HK-2 (cell line): ENCODE data around the gene WIF1.

Experiments used
- DNase-seq: peaks from one replicate; pipeline ENCODE4 v3.0.0-alpha.2; 2018; ENCODE audit not compliant: unreplicated experiment

Gene WIF1

DNA sequence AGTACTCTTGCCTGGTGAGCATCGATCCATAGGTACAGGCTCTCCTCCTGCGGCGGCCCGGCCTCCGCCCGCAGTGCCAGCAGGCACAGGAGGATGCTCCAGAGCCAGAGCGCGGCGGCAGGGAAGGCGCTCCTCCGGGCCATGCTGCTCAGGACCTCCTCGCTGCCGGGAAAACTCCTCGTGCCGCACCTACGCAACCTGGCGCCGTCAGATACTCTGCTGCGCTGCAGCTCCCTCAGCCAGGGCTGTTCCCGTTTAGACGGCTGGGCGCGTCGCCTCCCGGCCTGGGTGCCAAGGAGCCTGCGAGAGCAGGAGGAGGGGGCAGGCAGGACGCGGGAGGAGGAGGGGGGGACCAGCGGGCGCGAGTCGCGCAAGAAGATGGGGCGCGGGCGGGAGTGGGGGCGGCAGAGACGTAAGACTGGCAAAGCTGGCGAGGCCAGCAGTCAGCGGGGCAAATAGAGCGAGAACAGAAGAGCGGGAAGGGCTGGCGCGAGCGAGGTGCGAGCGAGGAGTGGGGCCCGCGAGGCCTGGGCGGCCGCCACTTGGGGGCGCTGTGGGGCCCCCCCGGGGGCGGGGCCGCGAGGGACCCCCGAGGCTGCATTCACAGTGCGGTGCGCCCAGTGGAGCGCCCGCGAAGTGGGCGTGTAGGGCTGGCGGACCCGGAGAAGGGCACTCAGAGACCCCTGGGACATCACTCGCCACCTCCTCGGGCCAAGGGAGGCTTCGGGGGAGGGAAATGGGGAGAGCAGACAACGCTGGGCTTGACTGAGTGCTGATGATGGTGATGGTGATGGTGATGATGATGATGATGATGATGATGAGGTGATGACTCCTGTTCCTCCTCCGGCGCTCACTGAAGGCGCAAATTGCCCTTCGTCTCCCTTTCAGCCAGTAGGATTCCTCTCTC is at the start of gene WIF1:
TSS of gene WIF1 (minus strand) at position 257 of the 907 bp plus-strand sequence. CDS start at position 143, 114 bp downstream.
- peak; percentile 12 for DNase-seq

DNA sequence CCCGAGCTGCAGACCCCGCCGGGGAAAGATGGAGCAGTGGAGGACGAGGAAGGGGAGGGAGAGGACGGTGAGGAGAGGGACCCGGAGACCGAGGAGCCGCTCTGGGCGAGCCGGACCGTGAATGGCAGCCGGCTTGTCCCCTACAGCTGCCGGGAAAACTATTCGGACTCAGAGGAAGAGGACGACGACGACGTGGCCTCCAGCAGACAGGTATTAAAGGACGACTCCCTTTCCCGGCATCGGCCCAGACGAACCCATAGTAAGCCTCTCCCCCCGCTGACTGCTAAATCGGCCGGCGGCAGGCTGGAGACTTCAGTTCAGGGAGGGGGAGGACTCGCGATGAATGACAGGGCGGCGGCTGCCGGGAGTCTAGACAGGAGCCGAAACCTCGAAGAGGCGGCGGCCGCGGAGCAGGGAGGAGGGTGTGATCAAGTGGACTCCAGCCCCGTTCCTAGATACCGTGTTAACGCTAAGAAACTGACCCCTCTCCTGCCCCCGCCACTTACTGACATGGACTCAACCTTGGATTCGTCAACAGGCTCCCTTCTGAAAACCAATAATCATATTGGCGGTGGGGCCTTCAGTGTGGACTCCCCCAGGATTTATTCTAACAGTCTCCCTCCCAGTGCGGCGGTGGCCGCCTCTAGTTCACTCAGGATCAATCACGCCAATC is 49.2 kb upstream of the WIF1 start:
- peak; percentile 68 for DNase-seq

DNA sequence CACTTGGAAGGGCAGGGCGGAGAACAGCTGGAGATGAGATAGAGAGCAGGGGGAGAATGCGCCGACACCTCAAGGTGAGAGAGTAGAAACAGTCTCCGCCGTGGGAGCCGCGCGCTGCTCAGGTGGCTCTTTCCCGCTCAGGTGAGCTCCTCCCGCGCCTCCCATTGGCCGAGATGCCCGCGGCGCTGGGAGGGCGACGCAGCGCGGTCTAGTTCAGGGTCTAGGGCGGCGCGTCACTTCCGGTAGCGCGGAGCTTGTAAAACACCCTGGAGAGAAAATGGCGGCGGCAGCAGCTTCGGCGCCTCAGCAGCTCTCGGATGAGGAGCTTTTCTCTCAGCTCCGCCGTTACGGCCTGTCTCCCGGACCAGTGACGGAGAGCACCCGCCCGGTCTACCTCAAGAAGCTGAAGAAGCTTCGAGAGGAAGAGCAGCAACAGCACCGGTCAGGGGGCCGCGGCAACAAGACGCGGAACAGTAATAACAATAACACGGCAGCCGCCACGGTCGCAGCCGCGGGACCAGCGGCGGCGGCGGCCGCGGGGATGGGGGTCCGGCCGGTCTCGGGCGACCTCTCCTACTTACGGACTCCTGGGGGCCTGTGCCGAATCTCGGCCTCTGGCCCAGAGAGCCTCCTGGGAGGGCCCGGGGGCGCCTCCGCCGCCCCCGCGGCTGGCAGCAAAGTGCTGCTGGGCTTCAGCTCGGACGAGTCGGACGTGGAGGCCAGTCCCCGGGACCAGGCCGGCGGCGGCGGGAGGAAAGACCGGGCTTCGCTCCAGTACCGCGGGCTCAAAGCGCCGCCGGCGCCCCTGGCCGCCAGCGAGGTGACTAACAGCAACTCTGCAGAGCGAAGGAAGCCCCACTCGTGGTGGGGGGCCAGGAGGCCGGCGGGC is 48.5 kb upstream of the WIF1 start, which contains the start of gene LEMD3:
TSS of gene LEMD3 (plus strand) at position 264 of the 889 bp plus-strand sequence. CDS start at position 278, 14 bp downstream.
- DNase-seq: peak; percentile 89

- DNase-seq: no peak
Measured at GRCh38 chr12:65168681-65169319, 47.7 kb upstream of the WIF1 start.

DNA sequence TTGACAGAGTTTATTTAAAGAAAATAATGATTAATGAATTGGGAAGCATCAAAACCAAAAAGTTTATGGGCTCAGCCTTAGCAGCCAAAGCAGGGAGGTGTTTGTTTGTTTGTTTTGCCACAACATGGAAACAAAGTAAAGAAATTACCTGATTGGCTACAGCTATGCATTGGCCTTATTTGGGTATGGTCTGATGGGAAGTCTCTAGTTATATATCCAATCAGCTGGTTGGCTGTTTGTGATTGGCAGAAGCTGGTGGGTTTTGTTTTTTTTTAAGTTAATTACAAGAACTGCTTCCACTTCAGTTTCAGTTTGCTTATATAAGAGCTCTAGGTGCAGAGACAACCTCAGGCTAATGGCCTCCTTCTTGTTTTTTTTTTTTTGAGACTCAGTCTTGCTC is 43.7 kb upstream of the WIF1 start:
- DNase-seq: no peak

DNA sequence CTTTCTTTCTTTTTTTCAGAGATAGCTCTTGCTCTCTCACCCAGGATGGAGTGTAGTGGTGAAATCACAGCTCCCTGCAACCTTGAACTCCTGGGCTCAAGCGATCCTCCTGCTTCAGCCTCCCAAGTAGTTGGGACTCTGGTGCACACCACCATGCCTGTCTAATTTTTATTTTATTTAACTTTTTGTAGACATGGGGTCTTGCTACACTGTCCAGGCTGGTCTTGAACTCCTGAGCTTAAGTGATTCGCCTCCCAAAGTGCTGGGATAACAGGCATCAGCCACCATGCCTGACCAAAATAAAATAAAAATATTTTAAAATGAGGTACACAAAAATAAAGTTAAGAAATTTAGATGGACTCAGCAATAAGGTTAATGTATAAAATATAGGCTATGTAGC is 43.1 kb upstream of the WIF1 start:
- DNase-seq: no peak

- no peak for DNase-seq
Measured at GRCh38 chr12:65162609-65163008, 41.5 kb upstream of the WIF1 start.

GRCh38 chr12:65157091-65157490 is 36.0 kb upstream of the WIF1 start:
- DNase-seq: no peak

- no peak for DNase-seq
Measured at GRCh38 chr12:65156366-65156841, 35.3 kb upstream of the WIF1 start.

DNA sequence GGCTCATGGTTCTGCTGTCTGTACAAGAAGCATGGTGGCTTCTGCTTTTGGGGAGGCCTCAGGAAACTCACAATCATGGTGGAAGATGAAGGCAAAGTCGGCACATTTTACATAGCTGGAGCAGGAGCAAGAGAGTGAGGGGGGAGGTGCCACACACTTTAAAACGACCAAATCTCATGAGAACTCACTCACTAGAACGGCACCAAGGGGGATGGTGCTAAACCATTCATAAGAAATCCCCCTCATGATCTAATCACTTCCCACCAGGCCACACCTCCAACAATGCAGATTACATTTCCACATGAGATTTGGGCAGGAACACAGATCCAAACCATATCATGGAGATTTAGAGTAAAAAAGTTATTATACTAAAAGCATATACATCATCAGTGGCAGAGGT is 34.7 kb upstream of the WIF1 start:
- DNase-seq: no peak

DNA sequence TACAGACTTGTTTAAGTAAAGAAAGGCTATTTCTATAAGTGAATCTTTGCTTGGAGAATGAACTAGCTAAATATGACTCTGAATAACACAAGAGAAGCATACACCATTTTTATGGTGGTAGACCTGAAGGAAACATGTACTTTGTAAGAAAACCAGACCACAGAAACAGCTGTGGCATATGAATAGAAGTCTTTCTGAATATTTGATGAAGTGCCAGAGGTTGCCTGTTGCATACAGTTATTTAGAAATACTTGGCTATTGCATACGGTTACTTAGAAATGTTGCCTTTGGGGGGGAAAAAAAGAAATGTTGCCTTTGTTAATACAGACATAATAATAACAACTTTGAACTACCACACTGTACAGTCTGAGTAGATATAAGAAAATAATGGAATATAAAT is 31.5 kb upstream of the WIF1 start:
- DNase-seq: no peak

DNA sequence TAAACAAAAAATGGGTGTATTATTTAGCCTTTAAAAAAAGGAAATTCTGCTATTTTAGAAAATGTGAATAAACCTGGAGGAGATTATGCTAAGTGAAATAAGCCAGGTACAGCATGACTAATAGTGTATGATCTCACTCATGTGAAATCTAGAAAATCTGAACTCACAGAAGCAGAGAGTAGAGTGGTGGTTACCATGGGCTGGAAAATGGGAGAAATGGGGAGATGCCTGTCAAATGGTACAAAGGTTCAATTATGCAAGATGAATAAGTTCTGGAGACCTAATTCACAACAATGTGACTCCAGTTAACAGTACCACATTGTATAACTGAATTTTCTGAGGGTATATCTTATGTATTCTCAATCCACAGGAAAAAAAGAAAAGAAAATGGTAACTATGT is 30.9 kb upstream of the WIF1 start:
- DNase-seq: no peak

DNA sequence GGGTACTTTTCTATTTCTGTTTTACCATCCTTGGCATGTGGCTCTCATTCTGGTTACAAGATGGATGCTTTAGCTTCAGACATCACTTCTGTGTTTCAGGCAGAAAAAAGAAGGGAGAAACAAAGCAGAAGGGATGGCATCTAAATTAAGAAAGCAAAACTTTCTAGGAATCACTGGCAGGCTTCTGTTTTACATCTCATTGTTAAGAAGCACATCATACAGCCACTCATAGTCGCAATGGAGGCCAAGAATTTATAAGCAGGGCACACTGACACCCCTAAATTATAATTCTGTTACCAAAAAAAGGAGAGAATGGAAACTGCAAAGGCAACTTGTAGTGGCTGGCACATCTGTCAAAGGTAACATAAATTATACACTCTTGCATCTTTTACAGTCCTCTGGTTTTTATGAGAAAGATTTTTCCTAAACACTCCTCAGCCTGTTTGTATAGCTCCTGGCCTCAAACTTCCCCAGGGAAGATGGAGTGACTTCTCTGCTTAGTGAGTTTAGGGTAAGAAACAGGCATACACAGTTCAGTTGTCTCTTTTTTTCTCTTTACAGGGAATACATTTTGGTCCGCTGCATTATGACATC is 26.3 kb upstream of the WIF1 start:
- no peak for DNase-seq

GRCh38 chr12:65140738-65141137 is 19.6 kb upstream of the WIF1 start:
- no peak for DNase-seq

DNA sequence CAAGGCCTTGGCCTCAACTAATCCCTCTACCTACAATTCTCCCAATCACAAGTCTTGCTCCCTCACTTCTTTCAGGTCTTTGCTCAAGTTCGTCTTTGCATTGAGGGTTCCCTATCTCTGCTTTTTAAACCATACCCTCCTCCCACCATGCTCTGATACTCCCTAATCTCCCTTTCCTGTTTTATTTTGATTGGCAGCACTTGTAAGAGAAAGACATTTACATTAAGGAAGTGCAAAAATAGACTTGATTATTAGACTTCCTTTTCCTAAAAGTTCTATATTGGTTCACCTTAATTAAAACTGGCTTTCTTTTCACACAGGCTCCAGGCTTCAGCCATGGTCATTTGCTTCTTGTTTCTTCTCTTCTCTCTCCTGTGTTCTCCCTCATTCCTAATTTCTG is 18.3 kb upstream of the WIF1 start:
- DNase-seq: no peak

GRCh38 chr12:65133879-65134278 is 12.8 kb upstream of the WIF1 start:
- DNase-seq: no peak

GRCh38 chr12:65126482-65126881 is 5.4 kb upstream of the WIF1 start:
- DNase-seq: no peak

DNA sequence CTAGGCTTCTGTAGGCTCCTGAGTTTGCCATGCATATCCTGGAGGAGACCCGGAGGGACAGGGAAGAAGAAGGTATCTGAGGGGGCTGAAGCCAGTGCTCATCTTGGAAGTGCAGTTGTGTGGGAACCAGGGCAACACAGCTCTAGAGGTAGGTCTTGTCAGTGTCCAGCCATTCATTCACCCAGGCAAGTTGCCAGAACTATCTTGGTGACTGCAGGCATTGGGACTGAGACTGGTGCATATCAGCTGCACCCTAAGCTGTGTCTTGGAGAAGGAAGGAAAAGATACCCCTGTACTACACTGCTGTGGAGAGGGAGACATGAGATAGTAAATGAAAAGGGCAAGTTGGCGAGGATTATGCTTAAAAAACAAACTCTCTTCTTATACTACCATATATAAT is 4.9 kb upstream of the WIF1 start:
- DNase-seq: no peak

- no peak for DNase-seq
Measured at GRCh38 chr12:65125247-65125646, 4.1 kb upstream of the WIF1 start.

GRCh38 chr12:65123435-65124063 is 2.4 kb upstream of the WIF1 start:
- DNase-seq: no peak

DNA sequence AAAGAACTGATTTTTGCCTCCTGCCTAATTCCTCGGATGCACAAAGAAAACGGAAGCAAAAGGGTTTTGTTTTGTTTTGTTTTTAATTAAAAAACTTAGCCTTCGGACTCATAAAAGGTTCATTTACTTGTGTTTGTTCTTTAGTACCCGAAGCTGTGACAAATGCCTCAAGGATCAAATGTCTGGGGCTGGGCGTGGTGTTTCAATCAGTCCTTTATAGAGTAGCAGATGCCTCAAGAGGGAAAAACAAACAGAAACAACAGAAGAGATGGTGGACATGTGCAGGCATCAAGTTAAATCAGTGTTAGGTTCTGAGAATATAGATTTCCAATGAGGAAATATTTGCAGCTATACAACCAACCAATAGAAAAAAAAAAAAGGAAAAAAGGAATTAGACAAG is 1.6 kb upstream of the WIF1 start:
- DNase-seq: no peak
